Retinal pigment epithelial cell (primary cell): Measurements from ENCODE around the gene KRT4.

Experiments used
- DNase-seq: peaks from one replicate; pipeline ENCODE4 v3.0.0-alpha.2; 2010; ENCODE audit warnings: low read depth
- H3K4me3 ChIP-seq: 2 replicates; pipeline ENCODE4 v1.5.1; 2011; ENCODE audit warnings: mild to moderate bottlenecking, low read length, control low read depth, moderate library complexity
- CTCF ChIP-seq: conservative IDR thresholded peaks from 2 replicates; pipeline ENCODE4 v1.5.1; 2011; ENCODE audit warnings: low read depth, low read length, control low read depth, inconsistent platforms

The KRT4 gene

GRCh38 chr12:52757449-52758176 is 56.3 kb downstream of the KRT4 start:
- H3K4me3 ChIP-seq: no peak overlapping the region
- DNase-seq: no peak
- no peak for TF ChIP-seq CTCF
